ENCODE results near the gene GPRIN1. TPM values are rescaled to one million over a fixed set of nuclear protein-coding genes. Genes with fewer than 3 reads are reported as not detected.
A peak's percentile ranks its signal among the peaks of the same experiment; 100 is the strongest.

GPRIN1 gene
- total and polyA plus RNA-seq, 2 of the 4 experiments (the other 2 are of a cell fraction): 3.0 to 4.7 TPM

DNA sequence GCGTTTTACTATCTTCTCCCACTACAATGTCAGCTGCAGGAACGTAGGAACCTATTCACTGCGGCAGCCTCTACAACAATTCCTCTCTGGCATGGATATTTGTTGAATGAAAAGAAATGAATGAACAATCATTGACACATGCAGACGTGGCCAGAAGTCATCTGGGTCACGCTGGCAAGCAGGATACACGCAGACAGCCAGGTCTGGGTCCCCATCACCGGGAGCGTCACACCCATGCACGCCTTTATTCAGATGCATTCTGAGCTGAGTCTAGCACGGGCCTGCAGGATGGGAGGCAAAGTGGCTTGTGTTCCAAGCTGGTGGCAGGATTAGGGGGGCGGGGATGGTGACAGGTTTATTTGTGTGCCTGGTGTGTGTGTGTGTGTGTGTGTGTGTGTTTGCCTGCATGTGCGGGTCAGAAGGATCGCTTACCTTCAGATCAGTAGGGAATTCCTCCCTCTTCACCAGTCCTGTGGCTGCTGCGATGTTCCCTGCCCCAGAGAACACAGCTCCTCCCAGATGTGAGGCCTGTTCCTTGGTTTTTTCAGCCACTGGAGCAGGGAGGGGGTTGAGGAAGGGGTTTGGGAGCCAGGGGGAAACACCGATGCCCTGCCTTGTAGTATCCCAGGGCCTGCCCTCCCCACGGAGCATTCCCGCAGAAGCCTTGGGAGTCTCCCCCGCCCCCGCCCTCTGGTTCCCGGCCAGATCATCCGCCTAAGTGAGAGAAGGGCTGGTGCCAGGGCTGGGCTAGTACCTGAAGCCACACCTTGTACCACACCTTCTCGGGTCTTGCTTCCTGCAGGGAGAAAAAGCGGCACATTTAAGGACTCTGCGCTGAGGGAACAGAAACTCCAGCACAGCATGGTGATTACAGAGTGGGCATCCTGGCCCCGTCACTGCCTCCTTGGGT lies 16.3 kb upstream of the GPRIN1 start:
- Histone ChIP-seq H3K4ac (ENCODE audit: low read depth, low read length) (no peak overlapping the region), H2BK120ac (ENCODE audit: low read depth, low read length) (no peak overlapping the region), H4K91ac (ENCODE audit: insufficient read depth, low read depth, low read length) (no peak overlapping the region), H2AFZ (replicated peaks; ENCODE audit: low read length, poor library complexity) (no peak overlapping the region), H3K23ac (ENCODE audit: low read depth, low read length) (no peak overlapping the region), H3K4me2 (ENCODE audit: low read depth, low read length) (no peak overlapping the region), H3K27ac (ENCODE audit: insufficient read depth, low read length) (no peak overlapping the region), H2BK5ac (ENCODE audit: low read depth, low read length, poor library complexity, severe bottlenecking) (no peak overlapping the region), H3K14ac (replicated peaks; ENCODE audit: low read depth, low read length) (no peak overlapping the region), H3K27me3 (ENCODE audit: control insufficient read depth, insufficient read depth, low read length) (peaks cover 65% of the 10 kb centered on the region), H3K18ac (ENCODE audit: low read depth, low read length) (no peak overlapping the region), H2AK9ac (replicated peaks; ENCODE audit: low read depth, low read length, poor library complexity) (peak overlapping the region; percentile 55), H3K36me3 (ENCODE audit: control insufficient read depth, insufficient read depth, low read length) (no peaks in the 10 kb centered on the region), H3K4me3 (ENCODE audit: insufficient read depth, low read depth, low read length) (no peak overlapping the region), H2AK5ac (ENCODE audit: low read depth, low read length) (no peak overlapping the region), H3K56ac (ENCODE audit: extremely low read depth, insufficient read depth, low read length) (no peak overlapping the region), H4K8ac (ENCODE audit: low read depth in 2 of 2, low read length in 2 of 2) (no peak overlapping the region), H3K79me1 (ENCODE audit: low read depth in 1 of 2, low read length in 2 of 2) (no peaks in the 10 kb centered on the region), H3K9me3 (ENCODE audit: control insufficient read depth, insufficient read depth, low read length) (no peaks in the 10 kb centered on the region), H3K9me1 (ENCODE audit: insufficient read depth, low read length) (peaks cover 3% of the 10 kb centered on the region; the same call in 1 of the 2 replicates), H3K4me1 (ENCODE audit: control insufficient read depth, insufficient read depth, low read length) (peaks cover 3% of the 10 kb centered on the region; the same call in 1 of the 2 replicates), H2BK20ac (ENCODE audit: low read depth, low read length) (no peak overlapping the region), H2BK15ac (ENCODE audit: low read depth, low read length) (no peak overlapping the region), H3K9ac (ENCODE audit: low read depth, low read length) (no peak overlapping the region), H4K5ac (ENCODE audit: low read depth, low read length) (no peak overlapping the region), H4K20me1 (ENCODE audit: insufficient read depth, low read length) (no peaks in the 10 kb centered on the region; the same call in 1 of the 2 replicates)
- TF ChIP-seq RFX5 (IDR thresholded peaks at IDR 0.05; ENCODE audit: low read depth, low read length) (no peak), RCOR1 (IDR thresholded peaks at IDR 0.05; ENCODE audit: insufficient replicate concordance, low read length) (no peak), CEBPB (IDR thresholded peaks at IDR 0.05; ENCODE audit: low read depth, low read length) (no peak), MAFK (IDR thresholded peaks at IDR 0.05; ENCODE audit: low read depth, low read length) (no peak)
- TF ChIP-seq, protein P1, sequence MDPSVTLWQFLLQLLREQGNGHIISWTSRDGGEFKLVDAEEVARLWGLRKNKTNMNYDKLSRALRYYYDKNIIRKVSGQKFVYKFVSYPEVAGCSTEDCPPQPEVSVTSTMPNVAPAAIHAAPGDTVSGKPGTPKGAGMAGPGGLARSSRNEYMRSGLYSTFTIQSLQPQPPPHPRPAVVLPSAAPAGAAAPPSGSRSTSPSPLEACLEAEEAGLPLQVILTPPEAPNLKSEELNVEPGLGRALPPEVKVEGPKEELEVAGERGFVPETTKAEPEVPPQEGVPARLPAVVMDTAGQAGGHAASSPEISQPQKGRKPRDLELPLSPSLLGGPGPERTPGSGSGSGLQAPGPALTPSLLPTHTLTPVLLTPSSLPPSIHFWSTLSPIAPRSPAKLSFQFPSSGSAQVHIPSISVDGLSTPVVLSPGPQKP (IDR thresholded peaks at IDR 0.05; ENCODE audit: borderline replicate concordance, low read depth, low read length): no peak
- TF ChIP-seq, protein P2, sequence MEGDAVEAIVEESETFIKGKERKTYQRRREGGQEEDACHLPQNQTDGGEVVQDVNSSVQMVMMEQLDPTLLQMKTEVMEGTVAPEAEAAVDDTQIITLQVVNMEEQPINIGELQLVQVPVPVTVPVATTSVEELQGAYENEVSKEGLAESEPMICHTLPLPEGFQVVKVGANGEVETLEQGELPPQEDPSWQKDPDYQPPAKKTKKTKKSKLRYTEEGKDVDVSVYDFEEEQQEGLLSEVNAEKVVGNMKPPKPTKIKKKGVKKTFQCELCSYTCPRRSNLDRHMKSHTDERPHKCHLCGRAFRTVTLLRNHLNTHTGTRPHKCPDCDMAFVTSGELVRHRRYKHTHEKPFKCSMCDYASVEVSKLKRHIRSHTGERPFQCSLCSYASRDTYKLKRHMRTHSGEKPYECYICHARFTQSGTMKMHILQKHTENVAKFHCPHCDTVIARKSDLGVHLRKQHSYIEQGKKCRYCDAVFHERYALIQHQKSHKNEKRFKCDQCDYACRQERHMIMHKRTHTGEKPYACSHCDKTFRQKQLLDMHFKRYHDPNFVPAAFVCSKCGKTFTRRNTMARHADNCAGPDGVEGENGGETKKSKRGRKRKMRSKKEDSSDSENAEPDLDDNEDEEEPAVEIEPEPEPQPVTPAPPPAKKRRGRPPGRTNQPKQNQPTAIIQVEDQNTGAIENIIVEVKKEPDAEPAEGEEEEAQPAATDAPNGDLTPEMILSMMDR (conservative IDR thresholded peaks at IDR 0.05; ENCODE audit: low read depth, low read length): no peak
- in situ Hi-C loops (cut with MboI; ENCODE audit: low sequenced_read_pairs): loop anchor here (10.0 kb wide), 1 partner anchor 51 kb away; no protein-coding TSS in a partner anchor
- intact Hi-C loops (cut with micrococcal nuclease): no loop called here
- POLR2A ChIA-PET (ENCODE audit: unreplicated experiment): no interaction called here
- DNase-seq (no peak), ATAC-seq (ENCODE audit: low read depth) (no peak)
- no TSS peak for BruUV-seq (replicated peaks)
- dilution Hi-C loops (cut with HindIII; ENCODE audit: low sequenced_read_pairs, unreplicated experiment): no loop called here
- CTCF ChIA-PET: no interaction called here
- 62% methylated on average over 8 of the region's 25 CpGs; no CpG with 5 or more reads in 1 of the 2 experiments for WGBS, 2 experiments (ENCODE audit: extremely low coverage in 2 of 2, insufficient read length in 1 of 2)

Measured in IMR-90 (cell line).